Fibroblast of gingiva (primary cell): ENCODE measurements around the gene DAPK2.
"Not testable (repeated sequence)": the region's sequence is repeated elsewhere in the genome, so short reads cannot be mapped to it uniquely, and the experiment has no call there.

Source experiments
- DNase-seq: peaks from one replicate; pipeline ENCODE4 v3.0.0-alpha.2; 2011; ENCODE audit warnings: low read depth

The DAPK2 gene

DNA sequence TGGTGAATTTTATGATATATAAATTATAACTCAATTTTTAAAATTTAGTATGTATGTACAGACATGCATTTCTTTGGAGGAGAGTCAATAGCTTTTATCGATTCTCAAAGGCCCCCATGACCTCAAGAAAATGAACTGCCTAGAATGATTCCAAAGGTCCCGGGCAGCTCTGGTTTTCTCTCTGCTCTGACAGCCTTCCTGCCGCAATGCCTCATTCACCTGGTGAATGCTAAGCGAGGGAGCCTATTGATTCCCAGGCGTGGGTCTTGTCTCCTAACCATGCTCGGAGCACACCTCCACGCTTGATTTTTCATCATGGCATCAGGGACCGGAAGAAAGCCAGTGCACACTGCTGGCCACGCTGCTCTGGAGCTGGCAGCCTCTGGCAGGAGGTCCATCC lies 132.9 kb downstream of the DAPK2 start:
- no peak for DNase-seq

GRCh38 chr15:63912061-63912615 lies 134.1 kb downstream of the DAPK2 start:
- no peak for DNase-seq

- no peak for DNase-seq
Measured at GRCh38 chr15:63911160-63911559, 135.1 kb downstream of the DAPK2 start.

DNA sequence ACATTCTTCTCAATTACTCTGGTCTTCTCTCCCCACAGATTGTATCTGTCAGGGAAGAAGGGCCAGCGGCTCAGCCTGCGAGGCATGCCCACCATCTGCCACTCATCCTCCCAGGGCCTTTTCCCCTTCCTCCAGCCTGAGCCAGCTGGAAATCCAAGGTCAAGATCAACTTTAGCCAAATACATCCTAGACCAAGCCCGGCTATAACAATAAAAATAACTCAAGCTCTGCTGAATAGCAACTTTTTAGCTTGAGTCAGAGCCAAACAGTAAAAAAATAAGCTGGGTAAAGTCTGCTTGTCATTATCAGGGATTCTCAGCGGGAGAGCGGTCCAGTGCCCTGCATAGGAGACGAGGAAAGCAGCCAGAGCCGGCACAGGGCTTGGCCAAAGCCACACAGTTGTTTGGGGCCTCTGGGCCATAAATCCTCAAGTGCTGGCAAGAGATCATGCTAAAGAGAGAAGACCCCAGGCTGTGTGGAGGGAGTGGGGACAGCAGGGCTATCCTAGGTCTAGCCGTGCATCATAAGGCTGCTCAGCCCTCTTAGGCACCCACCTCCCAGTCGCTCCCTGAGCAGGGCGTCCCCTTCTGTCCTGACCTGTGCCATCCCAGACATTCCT lies 136.4 kb downstream of the DAPK2 start:
- peak; percentile 84 for DNase-seq

- DNase-seq = no peak
Measured at GRCh38 chr15:63908991-63909390, 137.3 kb downstream of the DAPK2 start.

GRCh38 chr15:63908281-63908680 lies 138.0 kb downstream of the DAPK2 start:
- DNase-seq = no peak

- DNase-seq = no peak
Measured at GRCh38 chr15:63907521-63907920, 138.8 kb downstream of the DAPK2 start.

- no peak for DNase-seq
Measured at GRCh38 chr15:63906266-63906584, 140.1 kb downstream of the DAPK2 start.

- DNase-seq = no peak
Measured at GRCh38 chr15:63905558-63906265, 140.6 kb downstream of the DAPK2 start.

DNA sequence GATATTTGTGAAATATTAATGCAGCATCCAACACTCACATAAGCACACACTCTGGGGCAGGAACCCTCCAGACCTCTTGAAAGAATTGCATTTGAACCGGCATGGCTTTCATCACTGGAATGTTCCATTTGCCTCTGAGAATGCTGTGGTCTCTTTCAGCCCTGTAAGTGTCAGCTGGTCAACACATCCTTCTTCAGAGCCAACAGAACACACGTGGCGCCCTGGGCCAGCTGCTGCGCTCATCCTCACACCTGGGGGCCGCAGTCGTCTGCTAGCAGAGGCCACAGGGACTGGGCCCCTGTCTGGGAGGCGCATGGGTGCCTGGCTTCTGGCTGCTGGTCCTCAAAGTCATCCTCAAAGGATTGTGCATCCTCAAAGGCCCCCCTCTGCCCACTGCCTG lies 141.2 kb downstream of the DAPK2 start:
- no peak for DNase-seq

DNA sequence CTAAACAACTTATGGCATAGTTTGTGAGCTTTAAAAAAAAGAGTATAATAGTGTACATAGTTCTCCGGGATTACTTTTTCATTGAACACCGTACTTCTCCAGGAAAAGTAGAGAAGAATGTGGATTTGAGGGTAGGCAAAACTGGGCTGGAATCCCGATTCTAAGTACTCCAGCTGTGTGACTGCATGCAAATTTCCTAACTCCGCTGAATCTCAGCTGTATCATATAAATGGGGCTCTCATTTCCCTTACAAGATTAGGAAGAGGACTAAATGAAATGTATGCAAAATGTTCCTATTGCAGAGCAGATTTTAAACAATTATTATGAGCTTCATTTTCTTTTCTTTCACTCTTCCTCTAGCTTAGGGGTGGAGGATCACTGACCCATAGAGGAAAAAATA lies 142.2 kb downstream of the DAPK2 start:
- no peak for DNase-seq

DNA sequence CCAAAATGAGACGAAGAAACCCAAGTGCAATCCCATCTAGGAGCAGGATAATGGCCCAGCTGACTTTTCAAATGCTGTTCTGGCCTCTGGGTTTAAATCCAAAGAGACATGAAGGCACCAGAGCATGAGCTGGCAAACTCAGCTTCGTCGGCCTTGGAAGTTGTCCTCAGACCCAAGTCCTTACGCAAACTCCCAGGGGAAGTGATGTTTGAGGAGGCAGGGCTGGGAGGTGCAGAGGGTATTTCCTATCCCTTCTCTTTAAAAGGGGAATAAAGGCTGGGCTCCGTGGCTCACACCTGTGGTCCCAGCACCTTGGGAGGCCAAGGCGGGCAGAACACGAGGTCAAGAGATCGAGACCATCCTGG lies 143.6 kb downstream of the DAPK2 start:
- DNase-seq = peak; percentile 49

- DNase-seq = no peak
Measured at GRCh38 chr15:63901912-63902670, 144.2 kb downstream of the DAPK2 start.

- DNase-seq = no peak
Measured at GRCh38 chr15:63900306-63900705, 146.0 kb downstream of the DAPK2 start.

DNA sequence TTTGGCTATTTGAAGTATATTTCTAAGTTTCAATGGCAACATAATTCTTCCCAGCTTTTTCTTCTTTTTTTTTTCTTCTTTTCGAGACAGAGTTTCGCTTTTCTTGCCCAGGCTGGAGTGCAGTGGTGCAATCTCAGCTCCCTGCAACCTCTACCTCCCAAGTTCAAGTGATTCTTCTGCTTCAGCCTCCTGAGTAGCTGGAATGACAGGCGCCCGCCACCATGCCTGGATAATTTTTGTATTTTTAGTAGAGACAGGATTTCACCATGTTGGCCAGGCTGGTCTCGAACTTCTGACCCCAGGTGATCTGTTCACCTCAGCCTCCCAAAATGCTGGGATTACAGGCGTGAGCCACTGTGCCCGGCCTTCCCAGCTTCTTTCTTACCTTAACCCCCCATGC lies 146.7 kb downstream of the DAPK2 start:
- not testable (repeated sequence) for DNase-seq

- DNase-seq = no peak
Measured at GRCh38 chr15:63899193-63899592, 147.1 kb downstream of the DAPK2 start.

GRCh38 chr15:63896336-63897115 lies 149.8 kb downstream of the DAPK2 start:
- DNase-seq = peak; percentile 86

DNA sequence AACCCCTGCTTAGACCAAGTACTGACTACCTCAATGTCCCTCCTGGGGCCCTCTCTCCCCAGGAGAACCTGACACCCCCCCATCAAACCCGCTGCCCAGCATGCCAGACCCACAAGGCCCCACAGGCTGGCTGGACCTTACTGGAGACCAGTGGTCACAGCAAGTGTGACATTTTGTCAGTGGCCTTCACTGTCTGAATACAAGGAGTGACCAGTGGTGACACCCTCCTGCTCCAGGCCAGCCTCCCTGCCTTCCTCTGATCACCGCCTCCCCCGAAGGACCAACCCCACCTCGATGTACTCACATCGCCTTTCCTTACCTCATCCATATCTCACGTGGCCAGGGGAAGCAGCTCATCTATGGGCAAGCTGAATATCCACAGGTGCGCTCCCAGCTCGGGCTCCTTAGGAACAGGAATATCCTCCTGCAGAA lies 150.5 kb downstream of the DAPK2 start:
- no peak for DNase-seq

- DNase-seq = no peak
Measured at GRCh38 chr15:63895194-63895593, 151.1 kb downstream of the DAPK2 start.

DNA sequence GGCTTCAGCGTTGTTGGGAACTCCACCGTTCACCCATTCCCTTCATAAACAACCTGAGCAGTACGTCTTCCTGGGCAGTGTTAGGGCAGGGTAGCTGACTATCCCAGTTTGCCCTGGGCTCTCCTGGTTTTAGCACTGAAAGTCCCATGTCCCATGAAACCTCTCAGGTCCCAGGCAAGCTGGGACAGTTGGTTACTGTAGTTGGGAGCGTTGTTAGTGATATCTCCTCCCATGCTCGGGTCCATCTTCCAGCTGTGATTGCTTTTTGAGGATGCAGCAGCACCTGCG lies 151.7 kb downstream of the DAPK2 start:
- DNase-seq = no peak

DNA sequence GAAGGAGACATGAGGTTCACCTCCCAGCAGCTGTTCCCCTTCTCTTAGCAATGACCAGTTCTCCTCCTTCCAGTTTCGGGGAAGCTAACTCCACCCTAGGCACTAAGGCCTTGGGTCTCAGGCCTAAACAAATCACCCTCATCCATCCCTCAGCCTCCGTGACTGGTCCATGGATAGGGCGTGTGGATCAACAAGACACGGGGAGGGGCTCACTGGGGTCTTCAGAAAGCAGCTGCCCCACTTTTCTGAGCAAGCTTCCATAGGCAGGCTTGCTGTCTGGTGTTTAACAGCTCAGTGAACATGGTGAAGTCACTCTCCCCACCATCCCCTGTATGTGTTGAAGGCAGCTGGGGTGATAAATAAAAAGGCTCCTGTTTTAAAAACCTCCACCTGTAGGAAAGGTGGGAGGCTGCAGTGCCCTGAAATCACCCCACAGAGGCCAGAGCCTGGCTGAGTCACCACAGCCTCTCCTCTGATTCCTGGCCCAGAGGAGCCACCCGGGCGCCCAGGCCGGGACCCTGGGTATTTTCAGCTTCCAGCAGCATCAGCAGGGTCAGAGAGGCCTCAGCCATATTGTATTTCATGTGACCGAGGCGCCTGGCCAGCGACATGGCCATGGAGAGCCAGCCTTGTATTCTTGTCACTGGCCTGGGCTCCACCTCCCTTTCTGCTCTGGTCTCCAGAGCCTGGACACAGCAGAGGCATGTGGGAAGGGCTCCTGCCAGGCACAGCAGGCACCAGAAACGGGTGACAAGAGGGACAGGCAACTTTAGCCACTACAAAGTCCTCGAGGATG lies 152.2 kb downstream of the DAPK2 start:
- DNase-seq = no peak
